Parathyroid adenoma (tissue), 2 donors: ENCODE data around the gene ITPR3.

Source experiments
- H2AFZ ChIP-seq: fragments of 300-600 bp; sonication (generic); one replicate; pipeline ENCODE4 v1.7.0; 2017; ENCODE audit warnings: antibody characterized with exemption, mild to moderate bottlenecking
- H3K27ac ChIP-seq: fragments of 300-600 bp; sonication (generic); one replicate; pipeline ENCODE4 v1.7.0; 2017
- H3K27me3 ChIP-seq: fragments of 300-600 bp; sonication (generic); one replicate; pipeline ENCODE4 v1.7.0; 2017; ENCODE audit warnings: low read length; ENCODE audit not compliant: control insufficient read depth, insufficient read depth
- H3K36me3 ChIP-seq: fragments of 300-600 bp; sonication (generic); one replicate; pipeline ENCODE4 v1.7.0; 2017; ENCODE audit warnings: low read length; ENCODE audit not compliant: control insufficient read depth, insufficient read depth
- H3K4me1 ChIP-seq: fragments of 300-600 bp; sonication (generic); one replicate; pipeline ENCODE4 v1.7.0; 2017; ENCODE audit warnings: control low read depth
- H3K4me2 ChIP-seq: fragments of 300-600 bp; sonication (generic); one replicate; pipeline ENCODE4 v1.7.0; 2017; ENCODE audit warnings: low read length
- H3K4me3 ChIP-seq: fragments of 300-600 bp; sonication (generic); one replicate; pipeline ENCODE4 v1.7.0; 2017; ENCODE audit warnings: low read depth, low read length
- H3K79me2 ChIP-seq: fragments of 300-600 bp; sonication (generic); one replicate; pipeline ENCODE4 v1.7.0; 2017; ENCODE audit warnings: control low read depth
- H3K9ac ChIP-seq: fragments of 300-600 bp; sonication (generic); one replicate; pipeline ENCODE4 v1.7.0; 2017; ENCODE audit warnings: mild to moderate bottlenecking
- H3K9me3 ChIP-seq: fragments of 300-600 bp; sonication (generic); one replicate; pipeline ENCODE4 v1.7.0; 2017; ENCODE audit warnings: low read length; ENCODE audit not compliant: control insufficient read depth
- TF ChIP-seq, protein P1 (sequence below): fragments of 300-600 bp; sonication (generic); IDR thresholded peaks from one replicate; pipeline ENCODE4 v1.7.0; 2017; ENCODE audit warnings: antibody characterized with exemption, mild to moderate bottlenecking
- donor health status: primary hyperparathyroidism.

The ITPR3 gene

GRCh38 chr6:33745548-33745947 lies 124.4 kb downstream of the ITPR3 start:
- no peak overlapping the region for H3K4me3 ChIP-seq
- H3K9ac ChIP-seq: no peak overlapping the region
- H2AFZ ChIP-seq: no peak overlapping the region
- H3K27me3 ChIP-seq: no peaks in the 10 kb centered on the region
- peaks cover 3% of the 10 kb centered on the region for H3K4me1 ChIP-seq
- no peaks in the 10 kb centered on the region for H3K79me2 ChIP-seq
- no peak overlapping the region for H3K4me2 ChIP-seq
- H3K27ac ChIP-seq: no peak overlapping the region
- no peaks in the 10 kb centered on the region for H3K36me3 ChIP-seq
- no peaks in the 10 kb centered on the region for H3K9me3 ChIP-seq
- TF ChIP-seq, protein P1, sequence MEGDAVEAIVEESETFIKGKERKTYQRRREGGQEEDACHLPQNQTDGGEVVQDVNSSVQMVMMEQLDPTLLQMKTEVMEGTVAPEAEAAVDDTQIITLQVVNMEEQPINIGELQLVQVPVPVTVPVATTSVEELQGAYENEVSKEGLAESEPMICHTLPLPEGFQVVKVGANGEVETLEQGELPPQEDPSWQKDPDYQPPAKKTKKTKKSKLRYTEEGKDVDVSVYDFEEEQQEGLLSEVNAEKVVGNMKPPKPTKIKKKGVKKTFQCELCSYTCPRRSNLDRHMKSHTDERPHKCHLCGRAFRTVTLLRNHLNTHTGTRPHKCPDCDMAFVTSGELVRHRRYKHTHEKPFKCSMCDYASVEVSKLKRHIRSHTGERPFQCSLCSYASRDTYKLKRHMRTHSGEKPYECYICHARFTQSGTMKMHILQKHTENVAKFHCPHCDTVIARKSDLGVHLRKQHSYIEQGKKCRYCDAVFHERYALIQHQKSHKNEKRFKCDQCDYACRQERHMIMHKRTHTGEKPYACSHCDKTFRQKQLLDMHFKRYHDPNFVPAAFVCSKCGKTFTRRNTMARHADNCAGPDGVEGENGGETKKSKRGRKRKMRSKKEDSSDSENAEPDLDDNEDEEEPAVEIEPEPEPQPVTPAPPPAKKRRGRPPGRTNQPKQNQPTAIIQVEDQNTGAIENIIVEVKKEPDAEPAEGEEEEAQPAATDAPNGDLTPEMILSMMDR: no peak
